Hepatocyte (in vitro differentiated cells): ENCODE results near the gene WNT5B. TPM values are rescaled to one million over a fixed set of nuclear protein-coding genes. Genes with fewer than 3 reads are reported as not detected.

ENCODE experiments used
- DNase-seq: peaks from one replicate; pipeline ENCODE4 v3.0.0-alpha.2; 2016; ENCODE audit warnings: low spot score
- H2AFZ ChIP-seq: fragments of 200-600 bp; sonication (generic); 2 replicates; pipeline ENCODE4 v1.6.0; 2016; ENCODE audit warnings: antibody characterized with exemption, mild to moderate bottlenecking
- H3K27ac ChIP-seq: fragments of 200-600 bp; sonication (generic); 2 replicates; pipeline ENCODE4 v1.5.1; 2016; ENCODE audit warnings: mild to moderate bottlenecking
- H3K27me3 ChIP-seq: fragments of 200-600 bp; sonication (generic); 2 replicates; pipeline ENCODE4 v1.6.1; 2016
- H3K36me3 ChIP-seq: fragments of 200-600 bp; sonication (generic); replicated peaks from 2 replicates; pipeline ENCODE4 v1.5.1; 2016; ENCODE audit warnings: low read depth; ENCODE audit not compliant: insufficient read depth
- H3K4me1 ChIP-seq: fragments of 200-600 bp; sonication (generic); 2 replicates; pipeline ENCODE4 v1.5.1; 2016; ENCODE audit warnings: mild to moderate bottlenecking, moderate library complexity; ENCODE audit not compliant: insufficient read depth
- H3K4me2 ChIP-seq: fragments of 200-600 bp; sonication (generic); 2 replicates; pipeline ENCODE4 v1.6.0; 2016
- H3K4me3 ChIP-seq: fragments of 200-600 bp; sonication (generic); 2 replicates; pipeline ENCODE4 v1.5.1; 2016; ENCODE audit warnings: mild to moderate bottlenecking
- H3K79me2 ChIP-seq: fragments of 200-600 bp; sonication (generic); 2 replicates; pipeline ENCODE4 v1.6.0; 2017; ENCODE audit warnings: mild to moderate bottlenecking
- H3K9me2 ChIP-seq: fragments of 200-600 bp; sonication (generic); replicated peaks from 2 replicates; pipeline ENCODE4 v1.6.0; 2017; ENCODE audit warnings: mild to moderate bottlenecking; ENCODE audit not compliant: insufficient read depth
- H3K9me3 ChIP-seq: fragments of 200-600 bp; sonication (generic); 2 replicates; pipeline ENCODE4 v1.5.1; 2016; ENCODE audit warnings: low read depth, mild to moderate bottlenecking
- H4K20me1 ChIP-seq: fragments of 200-600 bp; sonication (generic); 2 replicates; pipeline ENCODE4 v1.6.0; 2016; ENCODE audit warnings: mild to moderate bottlenecking; ENCODE audit not compliant: insufficient read depth, poor library complexity, severe bottlenecking
- EZH2 ChIP-seq: fragments of 200-600 bp; sonication (generic); IDR thresholded peaks from 2 replicates; pipeline ENCODE4 v1.6.1; 2016; ENCODE audit warnings: antibody characterized with exemption, mild to moderate bottlenecking, borderline replicate concordance
- EZH2phosphoT487 ChIP-seq: fragments of 200-600 bp; sonication (generic); IDR thresholded peaks from one replicate; pipeline ENCODE4 v1.6.1; 2018; ENCODE audit warnings: antibody characterized with exemption, mild to moderate bottlenecking, low read depth, moderate library complexity; ENCODE audit not compliant: unreplicated experiment, severe bottlenecking
- WGBS: methylation state at CpG from one replicate; pipeline ENCODE4 v1.1.6; 2016; ENCODE audit warnings: low lambda C conversion rate; ENCODE audit errors: missing lambda C conversion rate; 5-methylcytosine and 5-hydroxymethylcytosine counted together
- polyA plus RNA-seq: library from polyadenylated mRNA; unstranded; fragments of >200 nt; fragmentation: Nextera tagmentation; extraction: Ambion mirVana; gene quantifications from 2 replicates; pipeline ENCODE4 v1.2.1, GENCODE V29; 2016
- total RNA-seq: library from RNA; depleted of rRNA; stranded (reverse); fragments of >200 nt; gene quantifications from 2 replicates; pipeline ENCODE4 v1.2.3, GENCODE V29; 2014
- TF ChIP-seq, protein P1 (sequence below): fragments of 200-600 bp; sonication (generic); IDR thresholded peaks from 2 replicates; pipeline ENCODE4 v1.5.1; 2016; ENCODE audit warnings: antibody characterized with exemption, mild to moderate bottlenecking; ENCODE audit not compliant: poor library complexity

The WNT5B gene
- total and polyA plus RNA-seq, 2 experiments from 2014 or later: 16.6 to 35.3 TPM

DNA sequence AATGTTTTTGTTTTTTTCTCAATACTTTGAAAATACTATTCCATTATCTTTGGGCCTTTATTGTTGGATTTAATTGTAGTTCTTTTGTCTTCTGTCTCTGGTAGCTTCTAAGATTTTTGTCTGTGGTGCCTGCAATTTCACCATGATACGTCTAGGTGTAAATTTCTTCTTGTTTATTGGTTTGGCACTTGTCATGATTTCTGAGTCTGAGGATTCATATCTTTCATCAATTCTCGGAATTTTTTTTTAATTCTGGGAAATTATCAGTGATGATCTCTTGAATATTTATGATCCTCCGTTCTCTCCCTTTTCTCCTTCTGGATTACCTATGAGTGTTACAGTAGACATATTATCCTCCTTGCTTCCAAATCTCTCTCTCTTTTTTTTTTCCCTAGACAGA is 47.0 kb downstream of the WNT5B start:
- H3K9me3 ChIP-seq: no peaks in the 10 kb centered on the region
- no peaks in the 10 kb centered on the region for H3K27me3 ChIP-seq
- no peak overlapping the region for H3K4me2 ChIP-seq
- H3K36me3 ChIP-seq: no peaks in the 10 kb centered on the region
- TF ChIP-seq EZH2phosphoT487 (no peak), EZH2 (no peak)
- TF ChIP-seq, protein P1, sequence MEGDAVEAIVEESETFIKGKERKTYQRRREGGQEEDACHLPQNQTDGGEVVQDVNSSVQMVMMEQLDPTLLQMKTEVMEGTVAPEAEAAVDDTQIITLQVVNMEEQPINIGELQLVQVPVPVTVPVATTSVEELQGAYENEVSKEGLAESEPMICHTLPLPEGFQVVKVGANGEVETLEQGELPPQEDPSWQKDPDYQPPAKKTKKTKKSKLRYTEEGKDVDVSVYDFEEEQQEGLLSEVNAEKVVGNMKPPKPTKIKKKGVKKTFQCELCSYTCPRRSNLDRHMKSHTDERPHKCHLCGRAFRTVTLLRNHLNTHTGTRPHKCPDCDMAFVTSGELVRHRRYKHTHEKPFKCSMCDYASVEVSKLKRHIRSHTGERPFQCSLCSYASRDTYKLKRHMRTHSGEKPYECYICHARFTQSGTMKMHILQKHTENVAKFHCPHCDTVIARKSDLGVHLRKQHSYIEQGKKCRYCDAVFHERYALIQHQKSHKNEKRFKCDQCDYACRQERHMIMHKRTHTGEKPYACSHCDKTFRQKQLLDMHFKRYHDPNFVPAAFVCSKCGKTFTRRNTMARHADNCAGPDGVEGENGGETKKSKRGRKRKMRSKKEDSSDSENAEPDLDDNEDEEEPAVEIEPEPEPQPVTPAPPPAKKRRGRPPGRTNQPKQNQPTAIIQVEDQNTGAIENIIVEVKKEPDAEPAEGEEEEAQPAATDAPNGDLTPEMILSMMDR: no peak
- no peaks in the 10 kb centered on the region for H3K4me1 ChIP-seq
- H4K20me1 ChIP-seq: no peaks in the 10 kb centered on the region
- H3K79me2 ChIP-seq: no peaks in the 10 kb centered on the region
- H2AFZ ChIP-seq: no peak overlapping the region
- 79% methylated on average over 3 of the region's 3 CpGs for WGBS
- no peak for DNase-seq
- H3K27ac ChIP-seq: no peak overlapping the region
- H3K9me2 ChIP-seq: no peaks in the 10 kb centered on the region
- no peak overlapping the region for H3K4me3 ChIP-seq

DNA sequence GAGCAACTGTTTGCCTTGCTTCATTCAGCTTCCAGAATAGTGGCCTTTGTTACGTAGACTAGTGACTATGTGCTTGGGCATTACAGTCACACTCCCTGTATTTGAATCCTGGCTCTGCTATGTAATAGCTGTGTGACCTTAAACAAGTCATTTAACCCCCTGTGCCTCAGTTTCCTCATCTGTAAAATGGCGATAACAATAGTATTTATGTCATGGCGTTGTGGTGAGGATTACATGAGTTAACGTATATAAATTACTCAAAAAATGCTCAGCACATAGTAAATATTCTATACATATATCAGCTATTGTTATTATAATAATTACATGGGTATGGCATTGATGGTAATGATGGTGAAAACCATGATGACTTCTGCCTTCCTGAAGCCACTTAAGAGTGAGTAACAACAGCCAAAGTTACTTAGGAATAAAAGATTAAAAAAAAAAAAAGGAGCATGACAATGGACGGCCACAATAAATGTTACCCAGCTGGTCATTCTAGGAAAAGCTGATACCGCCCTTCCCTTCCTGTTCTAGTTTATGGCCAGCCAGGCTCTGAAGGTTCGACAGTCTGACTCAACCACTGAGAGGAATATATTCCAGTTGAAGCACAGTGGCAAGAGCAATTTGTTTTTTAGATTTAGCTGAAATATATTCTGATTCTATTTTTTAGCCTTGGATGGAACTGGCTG is 51.9 kb downstream of the WNT5B start:
- no peaks in the 10 kb centered on the region for H4K20me1 ChIP-seq
- no peak overlapping the region for H3K4me2 ChIP-seq
- H3K79me2 ChIP-seq: no peaks in the 10 kb centered on the region
- H3K27me3 ChIP-seq: no peaks in the 10 kb centered on the region
- H3K4me3 ChIP-seq: no peak overlapping the region
- H3K9me3 ChIP-seq: no peaks in the 10 kb centered on the region
- no peak overlapping the region for H3K27ac ChIP-seq
- no peaks in the 10 kb centered on the region for H3K36me3 ChIP-seq
- TF ChIP-seq EZH2phosphoT487 (no peak), EZH2 (no peak)
- TF ChIP-seq, protein P1: no peak
- no peaks in the 10 kb centered on the region for H3K9me2 ChIP-seq
- no peaks in the 10 kb centered on the region for H3K4me1 ChIP-seq
- H2AFZ ChIP-seq: no peak overlapping the region
- 78% methylated on average over 7 of the region's 7 CpGs for WGBS
- no peak for DNase-seq

DNA sequence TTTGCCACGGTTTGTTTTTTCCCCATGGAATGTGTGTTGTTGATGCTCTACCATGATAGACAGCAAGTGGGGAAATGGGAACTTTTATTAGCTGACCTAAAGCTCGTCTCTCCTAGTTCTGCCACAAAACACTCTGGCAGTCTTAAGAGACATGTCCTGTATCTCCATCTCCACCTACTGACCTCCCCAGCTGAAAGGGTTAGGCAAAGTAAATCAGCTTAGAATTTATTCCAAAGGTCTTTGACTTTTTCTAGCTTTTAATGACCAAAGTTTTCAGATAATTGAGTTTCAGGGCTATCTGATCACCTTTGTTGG is 52.4 kb downstream of the WNT5B start:
- H2AFZ ChIP-seq: no peak overlapping the region
- no peak overlapping the region for H3K4me3 ChIP-seq
- H3K79me2 ChIP-seq: no peaks in the 10 kb centered on the region
- WGBS: 49% methylated on average over 2 of the region's 2 CpGs
- no peaks in the 10 kb centered on the region for H3K9me2 ChIP-seq
- no peaks in the 10 kb centered on the region for H3K9me3 ChIP-seq
- H3K27me3 ChIP-seq: no peaks in the 10 kb centered on the region
- no peak overlapping the region for H3K27ac ChIP-seq
- no peaks in the 10 kb centered on the region for H4K20me1 ChIP-seq
- no peak overlapping the region for H3K4me2 ChIP-seq
- H3K36me3 ChIP-seq: no peaks in the 10 kb centered on the region
- no peaks in the 10 kb centered on the region for H3K4me1 ChIP-seq
- DNase-seq: no peak
- TF ChIP-seq, protein P1: no peak
- TF ChIP-seq EZH2phosphoT487 (no peak), EZH2 (no peak)
